Measurements from ENCODE around the gene LRTM2. TPM values are rescaled to one million over a fixed set of nuclear protein-coding genes. Genes with fewer than 3 reads are reported as not detected.

LRTM2 gene
- total RNA-seq, 4 donors from 2014 or later, result not detected

- 82% methylated on average over 18 of the region's 18 CpGs; no CpG with 5 or more reads in 1 of the 2 donors for WGBS, 2 donors (ENCODE audit: low coverage in 1 of 2)
- Histone ChIP-seq H3K36me3 (no peaks in the 10 kb centered on the region), H3K4me3 (no peak overlapping the region), H3K9me3 (no peaks in the 10 kb centered on the region), H3K27me3 (no peaks in the 10 kb centered on the region), H3K27ac (no peak overlapping the region), H3K4me1 (no peaks in the 10 kb centered on the region)
- DNase-seq, result no peak
- intact Hi-C loops (cut with DNase I; ENCODE audit: low total_unique reads), result no loop called here
- TF ChIP-seq EP300 (IDR thresholded peaks at IDR 0.05; ENCODE audit: low read depth), result no peak
- TF ChIP-seq CTCF (IDR thresholded peaks at IDR 0.05), result no peak
- no peak for TF ChIP-seq POLR2A (IDR thresholded peaks at IDR 0.05)
- TF ChIP-seq POLR2AphosphoS5 (IDR thresholded peaks at IDR 0.05), result no peak
- in situ Hi-C loops (cut with MboI; ENCODE audit: low pct_ligation_motif_present in 1 of 4, low pct_unique_long_range_greater_than_20kb in 1 of 4, low sequenced_read_pairs in 3 of 4), result no loop called here
Measured at GRCh38 chr12:1880153-1880845, 59.9 kb downstream of the LRTM2 start.

GRCh38 chr12:1880876-1881275 is 60.5 kb downstream of the LRTM2 start:
- intact Hi-C loops (cut with DNase I; ENCODE audit: low total_unique reads), result no loop called here
- H3K9me3 ChIP-seq, result no peaks in the 10 kb centered on the region
- no peak overlapping the region for H3K4me3 ChIP-seq
- TF ChIP-seq EP300 (IDR thresholded peaks at IDR 0.05; ENCODE audit: low read depth) (no peak), CTCF (IDR thresholded peaks at IDR 0.05) (no peak), POLR2AphosphoS5 (IDR thresholded peaks at IDR 0.05) (no peak), POLR2A (IDR thresholded peaks at IDR 0.05) (no peak)
- H3K27ac ChIP-seq, result no peak overlapping the region
- no peak for DNase-seq
- 90% methylated on average over 7 of the region's 7 CpGs; no CpG with 5 or more reads in 1 of the 2 donors for WGBS, 2 donors (ENCODE audit: low coverage in 1 of 2)
- in situ Hi-C loops (cut with MboI; ENCODE audit: low pct_ligation_motif_present in 1 of 4, low pct_unique_long_range_greater_than_20kb in 1 of 4, low sequenced_read_pairs in 3 of 4), result no loop called here
- H3K36me3 ChIP-seq, result no peaks in the 10 kb centered on the region
- H3K4me1 ChIP-seq, result no peaks in the 10 kb centered on the region
- H3K27me3 ChIP-seq, result no peaks in the 10 kb centered on the region

- H3K9me3 ChIP-seq, result no peaks in the 10 kb centered on the region
- H3K4me3 ChIP-seq, result no peak overlapping the region
- H3K4me1 ChIP-seq, result no peaks in the 10 kb centered on the region
- H3K27ac ChIP-seq, result no peak overlapping the region
- 77% methylated on average over 8 of the region's 8 CpGs; no CpG with 5 or more reads in 1 of the 2 donors for WGBS, 2 donors (ENCODE audit: low coverage in 1 of 2)
- TF ChIP-seq POLR2AphosphoS5 (IDR thresholded peaks at IDR 0.05), result no peak
- no peak for TF ChIP-seq EP300 (IDR thresholded peaks at IDR 0.05; ENCODE audit: low read depth)
- no peak for TF ChIP-seq CTCF (IDR thresholded peaks at IDR 0.05)
- intact Hi-C loops (cut with DNase I; ENCODE audit: low total_unique reads), result no loop called here
- in situ Hi-C loops (cut with MboI; ENCODE audit: low pct_ligation_motif_present in 1 of 4, low pct_unique_long_range_greater_than_20kb in 1 of 4, low sequenced_read_pairs in 3 of 4), result no loop called here
- no peaks in the 10 kb centered on the region for H3K27me3 ChIP-seq
- no peaks in the 10 kb centered on the region for H3K36me3 ChIP-seq
- DNase-seq, result no peak
Measured at GRCh38 chr12:1881301-1881700, 60.9 kb downstream of the LRTM2 start.

- Histone ChIP-seq H3K9me3 (no peaks in the 10 kb centered on the region), H3K36me3 (no peaks in the 10 kb centered on the region), H3K4me3 (no peak overlapping the region), H3K27ac (no peak overlapping the region), H3K4me1 (no peaks in the 10 kb centered on the region), H3K27me3 (no peaks in the 10 kb centered on the region)
- 64% methylated on average over 3 of the region's 3 CpGs; no CpG with 5 or more reads in 1 of the 2 donors for WGBS, 2 donors (ENCODE audit: low coverage in 1 of 2)
- intact Hi-C loops (cut with DNase I; ENCODE audit: low total_unique reads), result no loop called here
- DNase-seq, result no peak
- TF ChIP-seq EP300 (IDR thresholded peaks at IDR 0.05; ENCODE audit: low read depth) (no peak), POLR2A (IDR thresholded peaks at IDR 0.05) (no peak), POLR2AphosphoS5 (IDR thresholded peaks at IDR 0.05) (no peak), CTCF (IDR thresholded peaks at IDR 0.05) (no peak)
- in situ Hi-C loops (cut with MboI; ENCODE audit: low pct_ligation_motif_present in 1 of 4, low pct_unique_long_range_greater_than_20kb in 1 of 4, low sequenced_read_pairs in 3 of 4), result no loop called here
Measured at GRCh38 chr12:1881936-1882335, 61.6 kb downstream of the LRTM2 start.

All from transverse colon (tissue), 4 donors.